Neural cell (in vitro differentiated cells): ENCODE results near the gene SOBP. TPM values are rescaled to one million over a fixed set of nuclear protein-coding genes. Genes with fewer than 3 reads are reported as not detected.

ENCODE experiments used
- H2AFZ ChIP-seq: fragments of 200-600, 300-800 bp; sonication (generic), shearing (Covaris generic); 2 replicates; pipeline ENCODE4 v1.6.0; 2014; ENCODE audit warnings: low read depth, mild to moderate bottlenecking, antibody characterized with exemption, low read length, moderate library complexity
- H3F3A ChIP-seq: fragments of 200-600 bp; shearing (Covaris generic); 2 replicates; pipeline ENCODE4 v1.6.1; 2016; ENCODE audit warnings: mild to moderate bottlenecking, moderate library complexity, mixed read lengths, antibody characterized with exemption, low read length; ENCODE audit not compliant: insufficient read depth, poor library complexity, severe bottlenecking
- H3K27ac ChIP-seq: fragments of 200-600, 300-800 bp; sonication (generic), shearing (Covaris generic); 2 replicates; pipeline ENCODE4 v1.5.1; 2014; ENCODE audit warnings: mild to moderate bottlenecking, low read length, moderate library complexity
- H3K27me3 ChIP-seq: fragments of 300-800, 200-600 bp; sonication (generic), shearing (Covaris generic); 2 replicates; pipeline ENCODE4 v1.6.0; 2014; ENCODE audit warnings: mild to moderate bottlenecking, low read depth, low read length, moderate library complexity; ENCODE audit not compliant: insufficient read depth
- H3K36me3 ChIP-seq: fragments of 300-800, 200-600 bp; sonication (generic), shearing (Covaris generic); 2 replicates; pipeline ENCODE4 v1.5.1; 2014; ENCODE audit warnings: mild to moderate bottlenecking, antibody characterized with exemption, low read length, moderate library complexity; ENCODE audit not compliant: insufficient read depth
- H3K4me2 ChIP-seq: fragments of 300-800, 200-600 bp; sonication (generic), shearing (Covaris generic); 2 replicates; pipeline ENCODE4 v1.6.0; 2014; ENCODE audit warnings: mild to moderate bottlenecking, low read length
- H3K4me3 ChIP-seq: fragments of 300-800, 200-600 bp; sonication (generic), shearing (Covaris generic); 2 replicates; pipeline ENCODE4 v1.5.1; 2014; ENCODE audit warnings: mild to moderate bottlenecking, low read length, moderate library complexity
- H3K79me2 ChIP-seq: fragments of 200-600 bp; shearing (Covaris generic); replicated peaks from 2 replicates; pipeline ENCODE4 v1.6.0; 2014; ENCODE audit warnings: mild to moderate bottlenecking, low read length, moderate library complexity; ENCODE audit not compliant: insufficient read depth
- H3K9ac ChIP-seq: fragments of 300-800, 200-600 bp; sonication (generic), shearing (Covaris generic); 2 replicates; pipeline ENCODE4 v1.6.1; 2016; ENCODE audit warnings: mild to moderate bottlenecking, low read length, mixed read lengths
- H3K9me2 ChIP-seq: fragments of 200-600 bp; shearing (Covaris generic); 2 replicates; pipeline ENCODE4 v1.6.1; 2016; ENCODE audit warnings: mild to moderate bottlenecking, low read length, mixed read lengths; ENCODE audit not compliant: insufficient read depth
- H3K9me3 ChIP-seq: fragments of 200-600, 300-800 bp; sonication (generic), shearing (Covaris generic); 2 replicates; pipeline ENCODE4 v1.6.1; 2016; ENCODE audit warnings: mild to moderate bottlenecking, mixed run types, low read length, moderate library complexity, mixed read lengths
- H4K20me1 ChIP-seq: fragments of 200-600 bp; shearing (Covaris generic); 2 replicates; pipeline ENCODE4 v1.6.1; 2016; ENCODE audit warnings: mild to moderate bottlenecking, mixed run types; ENCODE audit not compliant: insufficient read depth
- CTCF ChIP-seq: fragments of 450-650 bp; IDR thresholded peaks from 2 replicates; pipeline ENCODE4 v1.5.1; 2014; ENCODE audit warnings: antibody characterized with exemption, mild to moderate bottlenecking, moderate library complexity; ENCODE audit not compliant: poor library complexity, severe bottlenecking
- EP300 ChIP-seq: fragments of 450-650 bp; conservative IDR thresholded peaks from 2 replicates; pipeline ENCODE4 v1.6.1; 2014; ENCODE audit warnings: antibody characterized with exemption, mild to moderate bottlenecking, moderate library complexity; ENCODE audit not compliant: poor library complexity, severe bottlenecking
- EZH2 ChIP-seq: fragments of 200-600, 300-800 bp; shearing (Covaris generic), sonication (generic); IDR thresholded peaks from 2 replicates; pipeline ENCODE4 v1.6.1; 2014; ENCODE audit warnings: antibody characterized with exemption, low read length, borderline replicate concordance, mild to moderate bottlenecking; ENCODE audit not compliant: insufficient read depth, poor library complexity, severe bottlenecking
- MXI1 ChIP-seq: fragments of 450-650 bp; conservative IDR thresholded peaks from 2 replicates; pipeline ENCODE4 v1.6.1; 2014; ENCODE audit warnings: antibody characterized with exemption, mild to moderate bottlenecking; ENCODE audit not compliant: poor library complexity, severe bottlenecking
- POLR2AphosphoS5 ChIP-seq: IDR thresholded peaks from 2 replicates; pipeline ENCODE4 v1.6.1; 2012
- RAD21 ChIP-seq: fragments of 450-650 bp; conservative IDR thresholded peaks from 2 replicates; pipeline ENCODE4 v1.6.1; 2014; ENCODE audit warnings: antibody characterized with exemption, mild to moderate bottlenecking, moderate library complexity
- REST ChIP-seq: IDR thresholded peaks from 2 replicates; pipeline ENCODE4 v1.6.1; 2012; ENCODE audit warnings: borderline replicate concordance
- SMC3 ChIP-seq: fragments of 450-650 bp; conservative IDR thresholded peaks from 2 replicates; pipeline ENCODE4 v1.6.1; 2014; ENCODE audit warnings: antibody characterized with exemption, mild to moderate bottlenecking, moderate library complexity; ENCODE audit not compliant: poor library complexity
- TAF1 ChIP-seq: IDR thresholded peaks from 2 replicates; pipeline ENCODE4 v1.6.1; 2012; ENCODE audit warnings: low read depth
- polyA plus RNA-seq: library from polyadenylated mRNA; depleted of rRNA; stranded (reverse); fragments of >200 nt; gene quantifications from 2 replicates; pipeline ENCODE4 v1.2.3, GENCODE V29; 2014

SOBP gene
- polyA plus RNA-seq, 1 donor from 2014 or later = 16.4 TPM

GRCh38 chr6:107447663-107448216 lies 42.2 kb upstream of the SOBP start:
- H3K79me2 ChIP-seq = no peaks in the 10 kb centered on the region
- no peak overlapping the region for H3K9ac ChIP-seq
- H3K9me2 ChIP-seq = no peaks in the 10 kb centered on the region
- H3K9me3 ChIP-seq = peaks cover 4% of the 10 kb centered on the region
- H3K36me3 ChIP-seq = no peaks in the 10 kb centered on the region
- TF ChIP-seq EP300 (no peak), TAF1 (no peak), CTCF (no peak), SMC3 (no peak), RAD21 (no peak), POLR2AphosphoS5 (no peak), EZH2 (no peak), MXI1 (no peak), REST (no peak)
- no peaks in the 10 kb centered on the region for H4K20me1 ChIP-seq
- no peaks in the 10 kb centered on the region for H3K27me3 ChIP-seq
- H3K4me3 ChIP-seq = no peak overlapping the region
- H3K4me2 ChIP-seq = no peak overlapping the region
- H3K27ac ChIP-seq = no peak overlapping the region
- no peaks in the 10 kb centered on the region for H3F3A ChIP-seq
- no peak overlapping the region for H2AFZ ChIP-seq

- TF ChIP-seq TAF1 (no peak), EP300 (no peak), MXI1 (no peak), EZH2 (no peak), SMC3 (no peak), RAD21 (no peak), REST (no peak), POLR2AphosphoS5 (no peak), CTCF (no peak)
- H3K9me3 ChIP-seq = peaks cover 4% of the 10 kb centered on the region
- H3K79me2 ChIP-seq = no peaks in the 10 kb centered on the region
- H2AFZ ChIP-seq = no peak overlapping the region
- no peaks in the 10 kb centered on the region for H3F3A ChIP-seq
- H3K9me2 ChIP-seq = no peaks in the 10 kb centered on the region
- no peaks in the 10 kb centered on the region for H4K20me1 ChIP-seq
- no peak overlapping the region for H3K4me2 ChIP-seq
- no peak overlapping the region for H3K9ac ChIP-seq
- H3K36me3 ChIP-seq = no peaks in the 10 kb centered on the region
- H3K4me3 ChIP-seq = no peak overlapping the region
- no peaks in the 10 kb centered on the region for H3K27me3 ChIP-seq
- no peak overlapping the region for H3K27ac ChIP-seq
Measured at GRCh38 chr6:107448776-107449175, 41.1 kb upstream of the SOBP start.
